GM06990 (cell line): ENCODE data around the gene TXNRD1.

Experiments
- DNase-seq: peaks from one replicate; pipeline ENCODE4 v3.0.0-alpha.2; 2011; ENCODE audit not compliant: insufficient read length; ENCODE audit errors: extremely low read depth
- H3K27me3 ChIP-seq: replicated peaks from 2 replicates; pipeline ENCODE4 v1.6.0; 2011; ENCODE audit warnings: low read length; ENCODE audit not compliant: control insufficient read depth, insufficient read depth
- H3K36me3 ChIP-seq: 2 replicates; pipeline ENCODE4 v1.5.1; 2011; ENCODE audit warnings: low read length; ENCODE audit not compliant: control insufficient read depth, insufficient read depth
- H3K4me3 ChIP-seq: replicated peaks from 2 replicates; pipeline ENCODE4 v1.5.1; 2011; ENCODE audit warnings: low read depth, mild to moderate bottlenecking, control low read depth, low read length
- TF ChIP-seq, protein P1 (sequence below): IDR thresholded peaks from 2 replicates; pipeline ENCODE4 v1.5.1; 2011; ENCODE audit warnings: low read length, control low read depth, mild to moderate bottlenecking, inconsistent platforms; ENCODE audit not compliant: insufficient read depth, poor library complexity, severe bottlenecking

TXNRD1 gene

GRCh38 chr12:104280717-104281458 is 65.3 kb downstream of the TXNRD1 start:
- Histone ChIP-seq H3K4me3 (no peak overlapping the region), H3K27me3 (no peaks in the 10 kb centered on the region), H3K36me3 (no peaks in the 10 kb centered on the region)
- no peak for DNase-seq
- TF ChIP-seq, protein P1, sequence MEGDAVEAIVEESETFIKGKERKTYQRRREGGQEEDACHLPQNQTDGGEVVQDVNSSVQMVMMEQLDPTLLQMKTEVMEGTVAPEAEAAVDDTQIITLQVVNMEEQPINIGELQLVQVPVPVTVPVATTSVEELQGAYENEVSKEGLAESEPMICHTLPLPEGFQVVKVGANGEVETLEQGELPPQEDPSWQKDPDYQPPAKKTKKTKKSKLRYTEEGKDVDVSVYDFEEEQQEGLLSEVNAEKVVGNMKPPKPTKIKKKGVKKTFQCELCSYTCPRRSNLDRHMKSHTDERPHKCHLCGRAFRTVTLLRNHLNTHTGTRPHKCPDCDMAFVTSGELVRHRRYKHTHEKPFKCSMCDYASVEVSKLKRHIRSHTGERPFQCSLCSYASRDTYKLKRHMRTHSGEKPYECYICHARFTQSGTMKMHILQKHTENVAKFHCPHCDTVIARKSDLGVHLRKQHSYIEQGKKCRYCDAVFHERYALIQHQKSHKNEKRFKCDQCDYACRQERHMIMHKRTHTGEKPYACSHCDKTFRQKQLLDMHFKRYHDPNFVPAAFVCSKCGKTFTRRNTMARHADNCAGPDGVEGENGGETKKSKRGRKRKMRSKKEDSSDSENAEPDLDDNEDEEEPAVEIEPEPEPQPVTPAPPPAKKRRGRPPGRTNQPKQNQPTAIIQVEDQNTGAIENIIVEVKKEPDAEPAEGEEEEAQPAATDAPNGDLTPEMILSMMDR, result no peak

DNA sequence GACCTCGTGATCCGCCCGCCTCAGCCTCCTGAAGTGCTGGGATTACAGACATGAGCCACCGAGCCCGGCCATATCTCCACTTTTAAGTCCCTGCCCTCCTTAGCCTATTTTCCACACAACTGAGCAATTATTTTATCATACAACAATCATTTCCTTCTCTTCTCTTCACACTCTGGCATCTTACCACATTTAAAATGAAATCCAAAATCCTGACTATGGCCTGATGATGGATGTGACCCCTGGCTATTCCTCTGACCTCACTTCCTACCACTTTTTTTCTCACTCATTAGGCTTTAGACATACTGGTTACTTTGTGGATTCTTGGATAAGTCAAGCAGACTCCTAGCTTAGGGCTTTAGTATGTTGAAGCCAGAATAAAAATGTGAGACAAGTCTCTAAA is 66.1 kb downstream of the TXNRD1 start:
- no peak for DNase-seq
- TF ChIP-seq, protein P1, result no peak
- Histone ChIP-seq H3K4me3 (no peak overlapping the region), H3K36me3 (no peaks in the 10 kb centered on the region), H3K27me3 (no peaks in the 10 kb centered on the region)

- no peaks in the 10 kb centered on the region for H3K27me3 ChIP-seq
- H3K36me3 ChIP-seq, result no peaks in the 10 kb centered on the region
- TF ChIP-seq, protein P1, result no peak
- H3K4me3 ChIP-seq, result no peak overlapping the region
- no peak for DNase-seq
Measured at GRCh38 chr12:104282109-104282508, 66.5 kb downstream of the TXNRD1 start.

- TF ChIP-seq, protein P1, result no peak
- no peak for DNase-seq
- H3K36me3 ChIP-seq, result no peaks in the 10 kb centered on the region
- H3K4me3 ChIP-seq, result 0 out of 2 replicates have a peak overlapping the region, but pooled peaks have one; percentile 89
- no peaks in the 10 kb centered on the region for H3K27me3 ChIP-seq
Measured at GRCh38 chr12:104285740-104286515, 70.3 kb downstream of the TXNRD1 start.

GRCh38 chr12:104286516-104287482 is 71.2 kb downstream of the TXNRD1 start:
- Histone ChIP-seq H3K36me3 (no peaks in the 10 kb centered on the region), H3K27me3 (no peaks in the 10 kb centered on the region), H3K4me3 (peak overlapping the region; percentile 89)
- peak; percentile 94 for DNase-seq
- TF ChIP-seq, protein P1, result no peak
